Measurements from ENCODE around the gene TM9SF4. TPM values are rescaled to one million over a fixed set of nuclear protein-coding genes. Genes with fewer than 3 reads are reported as not detected.

The TM9SF4 gene
- total RNA-seq, 6 experiments from 2014 or later, result 54.8 to 73.9 (median 60.7) TPM

DNA sequence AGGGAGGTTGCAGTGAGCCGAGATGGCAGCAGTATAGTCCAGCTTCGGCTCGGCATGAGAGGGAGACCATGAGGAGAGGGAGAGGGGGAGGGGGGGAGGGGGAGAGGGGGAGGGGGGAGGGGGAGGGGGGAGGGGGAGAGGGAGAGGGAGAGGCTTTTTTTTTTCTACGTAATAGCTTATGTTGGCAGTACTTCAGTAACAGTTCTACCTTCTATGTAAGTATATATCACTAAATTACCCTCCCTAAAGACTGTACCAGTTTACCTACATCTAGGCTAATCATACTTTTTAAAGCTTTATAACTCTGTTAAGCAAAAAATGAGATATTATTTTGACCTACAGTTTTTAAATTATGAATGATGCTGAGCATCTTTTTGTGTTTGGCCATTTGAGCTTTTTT lies 13.6 kb downstream of the TM9SF4 start:
- no peaks in the 10 kb centered on the region for H3K4me1 Mint-ChIP-seq (ENCODE audit: low read depth)
- H3K36me3 Mint-ChIP-seq (ENCODE audit: low read depth), result no peaks in the 10 kb centered on the region; the same call in 1 of the 2 replicates
- DNase-seq, result no peak
- H3K9me3 Mint-ChIP-seq, result no peaks in the 10 kb centered on the region
- H3K4me3 Mint-ChIP-seq, result no peak overlapping the region
- TF ChIP-seq, protein P1, sequence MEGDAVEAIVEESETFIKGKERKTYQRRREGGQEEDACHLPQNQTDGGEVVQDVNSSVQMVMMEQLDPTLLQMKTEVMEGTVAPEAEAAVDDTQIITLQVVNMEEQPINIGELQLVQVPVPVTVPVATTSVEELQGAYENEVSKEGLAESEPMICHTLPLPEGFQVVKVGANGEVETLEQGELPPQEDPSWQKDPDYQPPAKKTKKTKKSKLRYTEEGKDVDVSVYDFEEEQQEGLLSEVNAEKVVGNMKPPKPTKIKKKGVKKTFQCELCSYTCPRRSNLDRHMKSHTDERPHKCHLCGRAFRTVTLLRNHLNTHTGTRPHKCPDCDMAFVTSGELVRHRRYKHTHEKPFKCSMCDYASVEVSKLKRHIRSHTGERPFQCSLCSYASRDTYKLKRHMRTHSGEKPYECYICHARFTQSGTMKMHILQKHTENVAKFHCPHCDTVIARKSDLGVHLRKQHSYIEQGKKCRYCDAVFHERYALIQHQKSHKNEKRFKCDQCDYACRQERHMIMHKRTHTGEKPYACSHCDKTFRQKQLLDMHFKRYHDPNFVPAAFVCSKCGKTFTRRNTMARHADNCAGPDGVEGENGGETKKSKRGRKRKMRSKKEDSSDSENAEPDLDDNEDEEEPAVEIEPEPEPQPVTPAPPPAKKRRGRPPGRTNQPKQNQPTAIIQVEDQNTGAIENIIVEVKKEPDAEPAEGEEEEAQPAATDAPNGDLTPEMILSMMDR (IDR thresholded peaks at IDR 0.05), result no peak
- no peak overlapping the region for H3K27ac Mint-ChIP-seq
- no peaks in the 10 kb centered on the region; the same call in 1 of the 2 replicates for H3K27me3 Mint-ChIP-seq (ENCODE audit: insufficient read depth)

DNA sequence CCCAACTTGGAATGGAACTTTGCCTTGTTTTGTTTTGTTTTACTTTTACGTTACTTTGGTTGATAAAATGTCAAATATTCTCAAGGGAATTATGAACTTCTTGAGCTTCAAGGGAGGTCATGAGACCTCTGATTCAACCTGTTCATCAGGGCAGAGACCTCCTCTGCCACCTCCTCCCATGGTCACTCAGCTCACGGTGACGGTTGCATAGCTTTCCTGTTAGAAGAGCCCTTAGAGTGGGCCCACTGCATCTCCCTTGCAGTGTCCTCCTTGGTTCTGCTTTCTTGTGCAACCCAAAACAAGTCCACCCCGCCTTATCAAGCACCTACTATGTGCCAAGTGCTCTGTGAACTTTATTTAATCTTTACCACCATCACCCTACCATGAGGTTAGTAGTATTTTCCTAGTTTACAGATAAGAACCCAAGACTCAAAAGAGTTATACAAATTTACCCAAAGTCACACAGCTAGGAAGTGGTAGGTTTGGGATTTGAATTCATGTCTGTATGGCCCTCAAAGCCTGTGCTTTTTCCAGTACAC lies 15.5 kb downstream of the TM9SF4 start:
- no peak for DNase-seq
- Mint-ChIP-seq H3K27ac (no peak overlapping the region), H3K9me3 (no peaks in the 10 kb centered on the region), H3K27me3 (ENCODE audit: insufficient read depth) (no peaks in the 10 kb centered on the region; the same call in 1 of the 2 replicates), H3K36me3 (ENCODE audit: low read depth) (no peaks in the 10 kb centered on the region; the same call in 1 of the 2 replicates), H3K4me3 (no peak overlapping the region), H3K4me1 (ENCODE audit: low read depth) (no peaks in the 10 kb centered on the region)
- TF ChIP-seq, protein P1 (IDR thresholded peaks at IDR 0.05), result no peak

DNA sequence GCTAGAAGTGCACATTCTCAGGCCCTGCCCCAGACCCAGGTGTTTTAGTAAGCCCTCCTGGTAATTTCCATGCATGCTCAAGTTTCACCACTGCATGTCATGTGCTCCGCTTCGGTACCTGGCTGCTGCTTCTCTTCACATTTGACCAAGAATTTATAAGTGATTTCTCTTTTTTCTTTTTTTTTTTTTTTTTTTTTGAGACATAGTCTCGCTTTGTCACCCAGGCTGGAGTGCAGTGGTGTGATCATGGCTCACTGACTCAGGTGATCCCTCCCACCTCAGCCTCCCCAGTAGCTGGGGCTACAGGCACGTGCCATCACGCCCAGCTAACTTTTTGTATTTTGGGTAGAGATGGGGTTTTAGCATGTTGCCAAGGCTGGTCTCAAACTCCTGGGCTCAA lies 16.0 kb downstream of the TM9SF4 start:
- TF ChIP-seq, protein P1 (IDR thresholded peaks at IDR 0.05), result no peak
- no peak for DNase-seq
- H3K4me1 Mint-ChIP-seq (ENCODE audit: low read depth), result no peaks in the 10 kb centered on the region
- H3K27me3 Mint-ChIP-seq (ENCODE audit: insufficient read depth), result no peaks in the 10 kb centered on the region; the same call in 1 of the 2 replicates
- H3K9me3 Mint-ChIP-seq, result no peaks in the 10 kb centered on the region
- H3K27ac Mint-ChIP-seq, result no peak overlapping the region
- peaks cover 4% of the 10 kb centered on the region; the same call in 1 of the 2 replicates for H3K36me3 Mint-ChIP-seq (ENCODE audit: low read depth)
- no peak overlapping the region for H3K4me3 Mint-ChIP-seq

DNA sequence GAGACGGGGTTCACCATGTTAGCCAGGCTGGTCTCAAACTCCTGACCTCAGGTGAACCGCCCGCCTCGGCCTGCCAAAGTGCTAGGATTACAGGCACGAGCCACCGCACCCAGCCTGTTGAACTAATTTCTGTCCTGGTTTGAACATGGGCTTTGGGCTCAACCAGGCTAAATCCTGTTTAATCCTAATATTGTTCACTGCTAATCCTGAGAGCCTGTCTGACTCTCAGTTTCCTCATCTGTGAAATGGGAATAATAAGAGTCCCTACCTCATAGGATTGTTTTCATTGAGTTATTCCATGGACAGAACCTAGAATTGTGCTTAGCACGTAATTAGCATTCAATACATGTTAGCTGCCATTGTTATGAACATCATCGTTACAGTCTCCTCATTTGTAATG lies 17.4 kb downstream of the TM9SF4 start:
- Mint-ChIP-seq H3K27me3 (ENCODE audit: insufficient read depth) (no peaks in the 10 kb centered on the region; the same call in 1 of the 2 replicates), H3K36me3 (ENCODE audit: low read depth) (peaks cover 4% of the 10 kb centered on the region; the same call in 1 of the 2 replicates), H3K4me3 (no peak overlapping the region), H3K4me1 (ENCODE audit: low read depth) (no peaks in the 10 kb centered on the region), H3K27ac (no peak overlapping the region), H3K9me3 (no peaks in the 10 kb centered on the region)
- TF ChIP-seq, protein P1 (IDR thresholded peaks at IDR 0.05), result no peak
- DNase-seq, result no peak

DNA sequence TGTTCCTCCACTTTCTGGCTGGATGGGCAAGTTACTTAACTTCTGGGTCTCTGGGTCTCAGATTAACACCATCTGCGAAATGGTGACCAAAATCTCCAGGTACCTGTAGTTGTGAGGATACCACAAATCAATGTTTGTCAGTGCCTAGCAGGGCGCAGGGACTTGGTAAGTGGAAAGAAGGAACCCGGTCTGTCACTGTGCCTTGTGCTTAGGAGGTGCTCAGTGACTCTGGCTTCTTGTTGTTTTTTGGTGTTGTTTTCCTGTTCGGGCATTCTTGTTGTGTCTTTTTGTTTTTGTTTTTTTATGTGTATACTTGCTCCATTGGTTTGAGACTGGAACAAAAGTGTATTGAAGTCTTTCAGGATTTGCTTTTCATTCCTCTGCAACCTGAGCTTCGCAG lies 17.8 kb downstream of the TM9SF4 start:
- no peak overlapping the region for H3K27ac Mint-ChIP-seq
- no peak for DNase-seq
- H3K9me3 Mint-ChIP-seq, result no peaks in the 10 kb centered on the region
- H3K4me1 Mint-ChIP-seq (ENCODE audit: low read depth), result no peaks in the 10 kb centered on the region
- TF ChIP-seq, protein P1 (IDR thresholded peaks at IDR 0.05), result no peak
- H3K27me3 Mint-ChIP-seq (ENCODE audit: insufficient read depth), result no peaks in the 10 kb centered on the region; the same call in 1 of the 2 replicates
- H3K36me3 Mint-ChIP-seq (ENCODE audit: low read depth), result peaks cover 4% of the 10 kb centered on the region; the same call in 1 of the 2 replicates
- no peak overlapping the region for H3K4me3 Mint-ChIP-seq

Measured in HFFc6 (cell line).